Kidney (tissue), 14 donors: ENCODE results near the gene TLR10. TPM values are rescaled to one million over a fixed set of nuclear protein-coding genes. Genes with fewer than 3 reads are reported as not detected.
"Not testable (repeated sequence)": the region's sequence is repeated elsewhere in the genome, so short reads cannot be mapped to it uniquely, and the experiment has no call there.

Experiments used
- DNase-seq, 5 donors: peaks; one replicate each; pipeline ENCODE4 v3.0.0-alpha.2; 2013 to 2020
- FAIRE-seq: peaks from 2 replicates; lab custom pipeline; 2012; peaks lifted over from hg19 to GRCh38; lab: Jason Lieb, UNC
- H3K27ac ChIP-seq, 2 donors: one replicate each; pipeline ENCODE4 v1.7.0; 2013; ENCODE audit warnings: low read depth in 2 of 2, low read length in 2 of 2, inconsistent platforms in 1 of 2
- H3K27me3 ChIP-seq: one replicate; pipeline ENCODE4 v1.7.1; 2013; ENCODE audit warnings: low read length, inconsistent platforms; ENCODE audit not compliant: control insufficient read depth, insufficient read depth
- H3K36me3 ChIP-seq, 3 donors: one replicate each; pipeline versions ENCODE4 v1.7.0 to v1.7.1; 2013; ENCODE audit warnings: low read length in 3 of 3, control low read depth in 1 of 3, inconsistent platforms in 1 of 3; ENCODE audit not compliant: insufficient read depth in 3 of 3, control insufficient read depth in 2 of 3
- H3K4me1 ChIP-seq, 3 donors: one replicate each; pipeline versions ENCODE4 v1.7.0 to v1.7.1; 2013; ENCODE audit warnings: low read length in 3 of 3, inconsistent platforms in 1 of 3, low read depth in 1 of 3; ENCODE audit not compliant: control insufficient read depth in 2 of 3, insufficient read depth in 2 of 3
- H3K4me3 ChIP-seq, 3 donors: one replicate each; pipeline versions ENCODE4 v1.7.0 to v1.8.1; 2013; ENCODE audit warnings: low read length in 3 of 3, control low read depth in 1 of 3, inconsistent platforms in 1 of 3
- H3K9ac ChIP-seq, 3 donors: one replicate each; pipeline versions ENCODE4 v1.7.0 to v1.7.1; 2013; ENCODE audit warnings: low read length in 3 of 3, control low read depth in 1 of 3, inconsistent platforms in 1 of 3
- H3K9me3 ChIP-seq, 3 donors: one replicate each; pipeline versions ENCODE4 v1.7.0 to v1.7.1; 2013; ENCODE audit warnings: low read length in 3 of 3, control low read depth in 1 of 3, inconsistent platforms in 1 of 3; ENCODE audit not compliant: control insufficient read depth in 2 of 3, insufficient read depth in 1 of 3
- intact Hi-C: fragments of 100-400 bp; cut with DNase I; formaldehyde crosslinking; loops from one replicate; pipeline ENCODE4 v1.11.1; 2022
- polyA plus RNA-seq: library from polyadenylated mRNA; stranded (reverse); fragments of 350-450 nt; fragmentation: Illumina TruSeq; extraction: RNeasy Lipid Tissue Mini Kit (QIAGEN cat#74804); gene quantifications from one replicate; pipeline ENCODE4 v1.2.3, GENCODE V29; 2014; ENCODE audit warnings: low read depth, low replicate concordance; ENCODE audit not compliant: insufficient read depth
- total RNA-seq: library from RNA; stranded (reverse); fragmentation: NEBNext Ultra II Directional; extraction: Animal tissue kit (Norgen Biotek cat#: 25700); gene quantifications from one replicate; pipeline ENCODE4 v1.2.1, GENCODE V29; 2021
- TF ChIP-seq, protein P1 (sequence below): IDR thresholded peaks from 3 replicates; pipeline ENCODE4 v1.5.1; 2012; ENCODE audit warnings: mild to moderate bottlenecking, moderate library complexity, borderline replicate concordance; ENCODE audit not compliant: insufficient read depth; ENCODE audit errors: extremely low read depth
- donor health status: control.
- donor health status: control.
- donor health status: control.
- donor health status: control.
- donor health status: control.
- donor health status: DM: yes; HTN: yes; CAD: no.
- donor health status: Normal renal cell carcinoma (clear cell type).

TLR10 gene
- total and polyA plus RNA-seq, 2 donors from 2014 or later = 0.11 to 2.0 TPM

DNA sequence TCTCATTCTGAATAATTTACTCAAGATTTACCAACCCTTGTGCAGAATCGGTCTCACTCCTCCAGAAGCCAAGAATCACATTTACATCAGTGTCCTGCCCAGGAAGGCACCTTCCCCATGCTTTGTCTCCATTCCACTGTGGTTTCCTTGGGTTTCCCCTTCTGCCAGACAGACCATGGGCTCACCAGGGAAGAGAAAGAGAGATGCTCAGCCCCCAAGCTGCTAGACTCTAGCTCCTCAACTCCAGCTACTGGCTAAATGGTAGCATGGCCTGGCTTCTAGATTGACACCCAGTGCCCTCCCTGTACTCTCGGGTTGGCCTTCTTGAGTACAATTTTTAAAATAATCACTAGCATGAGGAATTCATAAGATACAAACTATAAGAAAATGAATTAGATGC, 12.9 kb downstream of the TLR10 start:
- Histone ChIP-seq H3K27ac (no peak overlapping the region), H3K27me3 (no peaks in the 10 kb centered on the region), H3K9ac (no peak overlapping the region), H3K9me3 (no peaks in the 10 kb centered on the region), H3K4me1 (no peaks in the 10 kb centered on the region), H3K4me3 (no peak overlapping the region), H3K36me3 (no peaks in the 10 kb centered on the region)
- FAIRE-seq (no peak), DNase-seq (no peak)
- TF ChIP-seq, protein P1, sequence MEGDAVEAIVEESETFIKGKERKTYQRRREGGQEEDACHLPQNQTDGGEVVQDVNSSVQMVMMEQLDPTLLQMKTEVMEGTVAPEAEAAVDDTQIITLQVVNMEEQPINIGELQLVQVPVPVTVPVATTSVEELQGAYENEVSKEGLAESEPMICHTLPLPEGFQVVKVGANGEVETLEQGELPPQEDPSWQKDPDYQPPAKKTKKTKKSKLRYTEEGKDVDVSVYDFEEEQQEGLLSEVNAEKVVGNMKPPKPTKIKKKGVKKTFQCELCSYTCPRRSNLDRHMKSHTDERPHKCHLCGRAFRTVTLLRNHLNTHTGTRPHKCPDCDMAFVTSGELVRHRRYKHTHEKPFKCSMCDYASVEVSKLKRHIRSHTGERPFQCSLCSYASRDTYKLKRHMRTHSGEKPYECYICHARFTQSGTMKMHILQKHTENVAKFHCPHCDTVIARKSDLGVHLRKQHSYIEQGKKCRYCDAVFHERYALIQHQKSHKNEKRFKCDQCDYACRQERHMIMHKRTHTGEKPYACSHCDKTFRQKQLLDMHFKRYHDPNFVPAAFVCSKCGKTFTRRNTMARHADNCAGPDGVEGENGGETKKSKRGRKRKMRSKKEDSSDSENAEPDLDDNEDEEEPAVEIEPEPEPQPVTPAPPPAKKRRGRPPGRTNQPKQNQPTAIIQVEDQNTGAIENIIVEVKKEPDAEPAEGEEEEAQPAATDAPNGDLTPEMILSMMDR = no peak
- intact Hi-C loops = no loop called here

DNA sequence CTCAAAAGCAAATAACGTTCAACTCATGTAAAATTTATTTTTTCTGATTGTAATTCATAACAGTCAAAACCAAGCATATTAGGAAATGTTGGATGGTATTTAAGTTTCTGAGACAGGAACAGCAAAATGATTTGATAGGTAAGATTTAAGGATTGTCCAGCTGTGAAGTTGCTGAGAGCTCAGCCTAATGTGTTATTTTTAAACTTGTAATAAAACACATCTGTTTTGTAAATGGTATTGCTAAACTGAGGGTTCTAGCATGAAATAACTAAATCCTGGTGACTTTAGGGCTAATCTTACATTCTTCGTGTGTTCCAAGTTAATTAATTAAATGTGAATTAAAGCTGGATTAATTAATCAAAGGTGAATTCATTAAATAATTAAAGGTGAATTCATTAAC, 13.3 kb downstream of the TLR10 start:
- no peak overlapping the region for H3K9ac ChIP-seq
- intact Hi-C loops = no loop called here
- no peak overlapping the region for H3K4me3 ChIP-seq
- no peaks in the 10 kb centered on the region for H3K4me1 ChIP-seq
- TF ChIP-seq, protein P1 = no peak
- FAIRE-seq (no peak), DNase-seq (peak in 1 of 5 donors; percentile 30)
- no peak overlapping the region for H3K27ac ChIP-seq
- no peaks in the 10 kb centered on the region for H3K36me3 ChIP-seq
- H3K27me3 ChIP-seq = no peaks in the 10 kb centered on the region
- H3K9me3 ChIP-seq = no peaks in the 10 kb centered on the region

DNA sequence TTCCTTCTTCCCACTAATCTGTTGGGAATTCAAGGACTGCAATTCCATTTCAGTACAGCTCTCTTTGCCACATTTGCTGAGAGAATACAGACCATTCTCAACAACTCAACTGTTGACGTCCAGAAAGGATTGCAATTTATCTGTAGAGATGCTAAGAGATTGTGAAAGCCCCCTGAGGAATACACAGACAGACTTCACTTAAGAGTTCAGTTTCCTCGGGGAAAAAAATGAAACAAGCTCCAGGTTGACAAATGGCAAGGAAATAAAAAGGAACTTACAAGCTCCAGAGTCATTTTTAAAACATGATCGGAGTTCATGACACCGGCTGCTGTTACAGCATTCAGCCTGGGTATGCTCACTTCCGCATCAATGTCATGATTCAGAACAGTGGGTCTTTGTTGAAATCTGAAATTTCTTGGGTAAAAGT, 13.8 kb downstream of the TLR10 start:
- Histone ChIP-seq H3K36me3 (no peaks in the 10 kb centered on the region), H3K9ac (no peak overlapping the region), H3K27ac (peak overlapping the region in 1 of 2 donors; percentile 32), H3K4me1 (no peaks in the 10 kb centered on the region), H3K9me3 (no peaks in the 10 kb centered on the region), H3K4me3 (no peak overlapping the region), H3K27me3 (no peaks in the 10 kb centered on the region)
- peak in 2 of 5 donors; percentile 31 to 49 for DNase-seq
- TF ChIP-seq, protein P1 = no peak
- intact Hi-C loops = no loop called here
- FAIRE-seq = no peak

DNA sequence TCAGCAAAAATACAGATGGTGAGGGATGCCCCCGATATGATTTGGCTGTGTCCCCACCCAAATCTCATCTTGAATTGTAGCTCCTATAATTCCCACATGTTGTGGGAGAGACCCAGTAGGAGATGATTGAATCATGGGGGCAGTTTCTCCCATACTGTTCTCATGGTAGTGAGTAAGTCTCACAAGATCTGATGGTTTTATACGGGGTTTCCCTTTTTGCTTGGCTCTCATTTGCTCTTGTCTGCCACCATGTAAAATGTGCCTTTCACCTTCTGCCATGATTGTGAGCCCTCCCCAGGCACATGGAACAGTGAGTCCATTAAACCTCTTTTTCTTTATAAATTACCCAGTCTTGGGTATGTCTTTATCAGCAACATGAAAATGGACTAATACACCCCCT, 15.8 kb downstream of the TLR10 start:
- H3K4me3 ChIP-seq, H3K9me3 ChIP-seq, H3K9ac ChIP-seq, intact Hi-C loops, H3K27ac ChIP-seq, FAIRE-seq, H3K27me3 ChIP-seq, DNase-seq, H3K4me1 ChIP-seq, H3K36me3 ChIP-seq: not testable (repeated sequence)
